ENCODE measurements around the gene ARPC1B. TPM values are rescaled to one million over a fixed set of nuclear protein-coding genes. Genes with fewer than 3 reads are reported as not detected.

The ARPC1B gene
- total and polyA plus RNA-seq, 2 experiments from 2014 or later = 101 to 132 TPM

- TF ChIP-seq CTCF (conservative IDR thresholded peaks at IDR 0.05; ENCODE audit: low read depth in 2 of 2) (no peak), EZH2phosphoT487 (IDR thresholded peaks at IDR 0.05; ENCODE audit: unreplicated experiment) (no peak), EZH2 (IDR thresholded peaks at IDR 0.05; ENCODE audit: low read depth, unreplicated experiment) (no peak), POLR2AphosphoS5 (IDR thresholded peaks at IDR 0.05; ENCODE audit: low read depth) (no peak)
These were observed 2.0 kb upstream of the ARPC1B start (continued) for GRCh38 chr7:99372275-99373090.

- no peak for DNase-seq (ENCODE audit: low spot score)
- Histone ChIP-seq H3K79me2 (replicated peaks; ENCODE audit: insufficient read depth) (peaks cover 14% of the 10 kb centered on the region), H3K9me2 (ENCODE audit: insufficient read depth) (no peaks in the 10 kb centered on the region), H3K36me3 (ENCODE audit: insufficient read depth) (no peaks in the 10 kb centered on the region), H3K4me1 (ENCODE audit: insufficient read depth) (no peaks in the 10 kb centered on the region), H4K20me1 (replicated peaks; ENCODE audit: insufficient read depth) (peaks cover 15% of the 10 kb centered on the region), H3K4me2 (peak overlapping the region; percentile 87), H3K27me3 (ENCODE audit: insufficient read depth) (no peaks in the 10 kb centered on the region), H3F3A (replicated peaks; ENCODE audit: low read depth) (0 out of 2 replicates have a peak, but pooled peaks cover 6% of the 10 kb centered on the region), H3K27ac (ENCODE audit: low read depth) (no peak overlapping the region), H3K4me3 (peak overlapping the region; percentile 90), H2AFZ (peak overlapping the region; percentile 87)
- ATAC-seq = peak; percentile 2; the same call in 1 of the 3 replicates
- peaks cover 3% of the 10 kb centered on the region; the same call in 1 of the 3 replicates for H3K4me1 Mint-ChIP-seq
- H3K4me3 Mint-ChIP-seq = peak overlapping the region; percentile 77
- H3K36me3 Mint-ChIP-seq (ENCODE audit: low read depth) = peaks cover 7% of the 10 kb centered on the region
- peaks cover 14% of the 10 kb centered on the region for H3K27me3 Mint-ChIP-seq (ENCODE audit: insufficient read depth, low read depth, poor library complexity)
- no peaks in the 10 kb centered on the region for H3K9me3 Mint-ChIP-seq
- H3K27ac Mint-ChIP-seq = no peak overlapping the region; the same call in 1 of the 2 replicates
- no peak for TF ChIP-seq EZH2phosphoT487 (IDR thresholded peaks at IDR 0.05; ENCODE audit: unreplicated experiment)
- TF ChIP-seq JUNB (IDR thresholded peaks at IDR 0.05; ENCODE audit: unreplicated experiment) = no peak
- TF ChIP-seq CTCF (conservative IDR thresholded peaks at IDR 0.05; ENCODE audit: low read depth in 2 of 2) = no peak
- TF ChIP-seq EZH2 (IDR thresholded peaks at IDR 0.05; ENCODE audit: low read depth, unreplicated experiment) = no peak
- TF ChIP-seq CREB1 (CRISPR knock-in tag; IDR thresholded peaks at IDR 0.05; ENCODE audit: low read depth) = no peak
- TF ChIP-seq ETS1 (IDR thresholded peaks at IDR 0.05) = no peak
- TF ChIP-seq ZNF114 (CRISPR knock-in tag; IDR thresholded peaks at IDR 0.05) = no peak
- TF ChIP-seq ZNF462 (CRISPR knock-in tag; IDR thresholded peaks at IDR 0.05) = no peak
These were observed 1.2 kb upstream of the ARPC1B start for GRCh38 chr7:99373091-99374066.

All from GM23338 (cell line).